H1 (cell line): Measurements from ENCODE around the gene CEBPA. TPM values are rescaled to one million over a fixed set of nuclear protein-coding genes. Genes with fewer than 3 reads are reported as not detected.

Experiments
- ASH2L ChIP-seq: fragments of 200-600, 300-600 bp; sonication (generic); IDR thresholded peaks from one replicate; pipeline ENCODE4 v1.7.1; 2017; ENCODE audit warnings: low read length
- BACH1 ChIP-seq: IDR thresholded peaks from 2 replicates; pipeline ENCODE4 v1.6.1; 2012; ENCODE audit warnings: low read length, improper control_type of control experiment
- CREB1 ChIP-seq: IDR thresholded peaks from 2 replicates; pipeline ENCODE4 v1.6.1; 2012; ENCODE audit warnings: inconsistent platforms
- JUND ChIP-seq: IDR thresholded peaks from 2 replicates; pipeline ENCODE4 v1.6.1; 2011; ENCODE audit warnings: mild to moderate bottlenecking, improper control_type of control experiment, low read length
- KDM4A ChIP-seq: IDR thresholded peaks from one replicate; pipeline ENCODE4 v1.7.1; 2012; ENCODE audit warnings: low read depth, mild to moderate bottlenecking, moderate library complexity, low read length, inconsistent platforms; ENCODE audit not compliant: severe bottlenecking
- POU5F1 ChIP-seq: IDR thresholded peaks from 2 replicates; pipeline ENCODE4 v1.6.1; 2011; ENCODE audit warnings: low read depth, mild to moderate bottlenecking, low read length, moderate library complexity
- TBP ChIP-seq: IDR thresholded peaks from 2 replicates; pipeline ENCODE4 v1.6.1; 2011; ENCODE audit warnings: low read depth, low read length, improper control_type of control experiment
- ZNF274 ChIP-seq: IDR thresholded peaks from 2 replicates; pipeline ENCODE4 v1.7.0; 2012; ENCODE audit warnings: low read length, borderline replicate concordance; ENCODE audit errors: extremely low read depth
- polyA plus RNA-seq, 7 experiments: library from polyadenylated mRNA; depleted of rRNA in 3 of 7; stranded (reverse) in 5 of 7; unstranded in 2 of 7; fragments of >200 nt in 5 of 7; fragments of 200-250 nt in 2 of 7; gene quantifications; 1 replicate in 5 of 7; 2 replicates in 1 of 7; 4 replicates in 1 of 7; pipeline versions ENCODE4 v1.2.1 to v1.2.3, GENCODE V29; 2011 to 2013; ENCODE audit warnings: missing spikeins in 2 of 7, mixed read lengths in 2 of 7
- total RNA-seq: library from RNA; stranded (reverse); fragmentation: NEBNext Ultra II Directional; extraction: Animal tissue kit (Norgen Biotek cat#: 25700); gene quantifications from 2 replicates; pipeline ENCODE4 v1.2.1, GENCODE V29; 2021

Gene CEBPA
- total and polyA plus RNA-seq, 2 of the 8 experiments (the other 6 are each of a cell fraction or from before 2014, with no cell fraction given), result 2.0 to 2.7 TPM

DNA sequence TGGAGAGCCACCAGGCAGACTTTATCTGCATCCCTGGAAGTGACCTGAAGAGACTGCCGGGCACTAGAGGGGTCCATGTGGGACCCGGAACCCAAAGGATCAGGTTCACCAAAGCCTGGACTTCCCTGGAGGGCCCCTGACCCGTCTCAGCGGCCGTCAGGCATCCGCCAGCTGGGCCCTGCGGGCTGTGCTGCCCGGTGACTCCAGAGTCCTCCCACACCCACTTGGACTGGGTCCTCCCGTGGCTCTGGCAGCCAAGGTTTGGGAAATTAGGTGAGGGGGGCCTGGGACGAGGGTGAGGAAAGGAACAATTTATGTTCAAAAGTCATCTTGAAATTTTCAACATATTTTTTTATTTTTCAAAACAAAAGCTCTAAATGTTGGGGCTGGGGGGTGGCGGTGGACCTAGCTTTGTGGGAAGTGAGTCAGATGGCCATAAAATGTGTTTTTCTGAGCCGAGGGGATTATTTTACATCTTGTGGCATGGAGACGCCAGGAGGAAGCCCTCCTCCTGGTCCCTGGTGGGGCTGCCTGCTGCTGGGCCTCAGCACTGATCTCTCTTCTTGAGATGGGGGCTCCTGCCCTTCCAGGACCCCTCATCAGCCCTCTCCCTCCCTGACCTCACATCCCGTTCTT is 20.2 kb downstream of the CEBPA start (continued):
- TF ChIP-seq JUND (no peak), BACH1 (no peak), TBP (no peak), ASH2L (no peak), CREB1 (no peak), KDM4A (no peak), POU5F1 (no peak), ZNF274 (no peak)
